ENCODE results near the gene MRPL34. TPM values are rescaled to one million over a fixed set of nuclear protein-coding genes. Genes with fewer than 3 reads are reported as not detected.
A peak's percentile ranks its signal among the peaks of the same experiment; 100 is the strongest.

The MRPL34 gene
- polyA plus RNA-seq, 12 donors, result 25.2 to 66.9 (median 29.3) TPM; not detected in 1

- DNase-seq, result no peak
These were observed 21.5 kb downstream of the MRPL34 start for GRCh38 chr19:17327068-17327653.

- peak; percentile 68 for DNase-seq
These were observed 22.2 kb downstream of the MRPL34 start for GRCh38 chr19:17327654-17328516.

GRCh38 chr19:17328517-17329365 is 23.1 kb downstream of the MRPL34 start:
- DNase-seq, result no peak

- no peak for DNase-seq
These were observed 23.9 kb downstream of the MRPL34 start for GRCh38 chr19:17329366-17330261.

GRCh38 chr19:17330262-17331044 is 24.8 kb downstream of the MRPL34 start:
- DNase-seq, result no peak

GRCh38 chr19:17331045-17331558 is 25.4 kb downstream of the MRPL34 start:
- no peak for DNase-seq

- no peak for DNase-seq
These were observed 26.6 kb downstream of the MRPL34 start for GRCh38 chr19:17332360-17332676.

GRCh38 chr19:17332677-17333581 is 27.3 kb downstream of the MRPL34 start:
- DNase-seq, result no peak

- DNase-seq, result no peak
These were observed 28.1 kb downstream of the MRPL34 start for GRCh38 chr19:17333611-17334413.

- peak; percentile 100 for DNase-seq
These were observed 29.0 kb downstream of the MRPL34 start, which contains the start of gene ANO8 for GRCh38 chr19:17334414-17335409. ANO8 (minus strand) TSS chr19:17334855; CDS start chr19:17334670, 185 bp downstream.

GRCh38 chr19:17335575-17335974 is 29.9 kb downstream of the MRPL34 start:
- no peak for DNase-seq

- DNase-seq, result peak; percentile 99
These were observed 31.4 kb downstream of the MRPL34 start, which contains the start of gene GTPBP3 for GRCh38 chr19:17336872-17337674. GTPBP3 (plus strand) TSS chr19:17337553; CDS start chr19:17337612, 59 bp downstream.

GRCh38 chr19:17337675-17338432 is 32.2 kb downstream of the MRPL34 start:
- DNase-seq, result no peak

- DNase-seq, result no peak
These were observed 32.9 kb downstream of the MRPL34 start for GRCh38 chr19:17338433-17339078.
